H1 (cell line): ENCODE results near the gene EHD2. TPM values are rescaled to one million over a fixed set of nuclear protein-coding genes. Genes with fewer than 3 reads are reported as not detected.

ENCODE experiments used
- CBX8 ChIP-seq: fragments of 300-800, 300-1000 bp; sonication (generic); IDR thresholded peaks from 2 replicates; pipeline ENCODE4 v1.7.1; 2016; ENCODE audit warnings: low read depth, low read length, borderline replicate concordance
- CHD7 ChIP-seq: fragments of 300-600 bp; sonication (generic); IDR thresholded peaks from 2 replicates; pipeline ENCODE4 v1.7.1; 2012; ENCODE audit warnings: low read length, moderate library complexity, mild to moderate bottlenecking, inconsistent platforms; ENCODE audit not compliant: insufficient replicate concordance
- EGR1 ChIP-seq: IDR thresholded peaks from 2 replicates; pipeline ENCODE4 v1.6.1; 2011; ENCODE audit warnings: low read depth, low read length, borderline replicate concordance
- GTF2F1 ChIP-seq: IDR thresholded peaks from 2 replicates; pipeline ENCODE4 v1.6.1; 2012; ENCODE audit warnings: low read depth, low read length, improper control_type of control experiment, borderline replicate concordance
- HDAC2 ChIP-seq, 2 experiments: fragments of 300-600 bp in 1 of 2; sonication (generic) in 1 of 2; IDR thresholded peaks; 2 replicates each; pipeline ENCODE4 v1.6.1; 2011 to 2012; ENCODE audit warnings: low read depth in 2 of 2, low read length in 2 of 2, mild to moderate bottlenecking in 2 of 2, moderate library complexity in 2 of 2, borderline replicate concordance in 1 of 2, inconsistent platforms in 1 of 2
- JUN ChIP-seq: IDR thresholded peaks from 2 replicates; pipeline ENCODE4 v1.6.1; 2011; ENCODE audit warnings: low read depth, mild to moderate bottlenecking, improper control_type of control experiment, low read length
- KDM4A ChIP-seq: IDR thresholded peaks from one replicate; pipeline ENCODE4 v1.7.1; 2012; ENCODE audit warnings: low read depth, mild to moderate bottlenecking, moderate library complexity, low read length, inconsistent platforms; ENCODE audit not compliant: severe bottlenecking
- KDM5A ChIP-seq: fragments of 200-600 bp; IDR thresholded peaks from 2 replicates; pipeline ENCODE4 v1.7.1; 2012; ENCODE audit warnings: mild to moderate bottlenecking, low read length, inconsistent platforms, mixed read lengths
- POLR2AphosphoS5 ChIP-seq: IDR thresholded peaks from 2 replicates; pipeline ENCODE4 v1.6.1; 2011; ENCODE audit warnings: low read depth, low read length
- YY1 ChIP-seq: IDR thresholded peaks from 2 replicates; pipeline ENCODE4 v1.6.1; 2011; ENCODE audit warnings: low read depth, mild to moderate bottlenecking, low read length
- polyA plus RNA-seq, 7 experiments: library from polyadenylated mRNA; depleted of rRNA in 3 of 7; stranded (reverse) in 5 of 7; unstranded in 2 of 7; fragments of >200 nt in 5 of 7; fragments of 200-250 nt in 2 of 7; gene quantifications; 1 replicate in 5 of 7; 2 replicates in 1 of 7; 4 replicates in 1 of 7; pipeline versions ENCODE4 v1.2.1 to v1.2.3, GENCODE V29; 2011 to 2013; ENCODE audit warnings: missing spikeins in 2 of 7, mixed read lengths in 2 of 7
- total RNA-seq: library from RNA; stranded (reverse); fragmentation: NEBNext Ultra II Directional; extraction: Animal tissue kit (Norgen Biotek cat#: 25700); gene quantifications from 2 replicates; pipeline ENCODE4 v1.2.1, GENCODE V29; 2021

Gene EHD2
- total and polyA plus RNA-seq, 2 of the 8 experiments (the other 6 are each of a cell fraction or from before 2014, with no cell fraction given), result 4.5 to 14.3 TPM

GRCh38 chr19:47663911-47664771 is 49.1 kb upstream of the EHD2 start (continued):
- no peak for TF ChIP-seq CHD7
- no peak for TF ChIP-seq YY1
- TF ChIP-seq JUN, result no peak
- no peak for TF ChIP-seq CBX8
- TF ChIP-seq EGR1, result no peak
- no peak for TF ChIP-seq KDM5A
- TF ChIP-seq HDAC2 (IDR thresholded peaks at IDR 0.05; ENCODE audit: borderline replicate concordance in 1 of 2, low read depth in 2 of 2, low read length in 2 of 2), result no peak
- no peak for TF ChIP-seq KDM4A
- TF ChIP-seq POLR2AphosphoS5, result no peak
- TF ChIP-seq GTF2F1, result no peak
